Head of caudate nucleus (tissue), 42 donors: ENCODE measurements around the gene GLRX5.

ENCODE experiments used
- DNase-seq, 42 donors: peaks; one replicate each; pipeline versions ENCODE4 v3.0.0 to v3.0.0-alpha.2; 2020 to 2021; ENCODE audit warnings: mixed read lengths in 7 of 42
- intact Hi-C: fragments of 100-400 bp; cut with DNase I; formaldehyde crosslinking; loops from one replicate; pipeline ENCODE4 v1.15.0; 2022

Gene GLRX5

DNA sequence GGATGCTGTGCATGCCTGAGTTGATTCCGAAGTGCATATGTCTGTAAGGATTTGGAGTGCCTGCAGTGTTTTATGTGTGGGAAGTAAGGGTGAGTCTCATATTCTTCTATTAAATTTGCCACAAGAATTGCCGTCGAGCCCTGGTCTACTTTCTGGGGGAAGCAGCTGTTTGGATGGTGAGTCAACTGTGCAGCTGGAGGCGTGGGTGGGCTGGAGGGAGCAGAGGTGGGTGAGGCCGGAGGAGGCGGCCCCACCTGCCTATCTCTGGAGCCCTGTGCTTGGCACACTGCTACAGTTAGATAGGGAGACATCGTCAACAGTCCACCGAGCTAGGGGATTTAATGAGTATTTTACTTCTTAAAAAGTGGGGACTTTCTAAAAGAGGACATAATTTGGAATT is 9.7 kb downstream of the GLRX5 start:
- DNase-seq = peak in 5 of 42 donors; percentile 29 to 53 (median 34)

DNA sequence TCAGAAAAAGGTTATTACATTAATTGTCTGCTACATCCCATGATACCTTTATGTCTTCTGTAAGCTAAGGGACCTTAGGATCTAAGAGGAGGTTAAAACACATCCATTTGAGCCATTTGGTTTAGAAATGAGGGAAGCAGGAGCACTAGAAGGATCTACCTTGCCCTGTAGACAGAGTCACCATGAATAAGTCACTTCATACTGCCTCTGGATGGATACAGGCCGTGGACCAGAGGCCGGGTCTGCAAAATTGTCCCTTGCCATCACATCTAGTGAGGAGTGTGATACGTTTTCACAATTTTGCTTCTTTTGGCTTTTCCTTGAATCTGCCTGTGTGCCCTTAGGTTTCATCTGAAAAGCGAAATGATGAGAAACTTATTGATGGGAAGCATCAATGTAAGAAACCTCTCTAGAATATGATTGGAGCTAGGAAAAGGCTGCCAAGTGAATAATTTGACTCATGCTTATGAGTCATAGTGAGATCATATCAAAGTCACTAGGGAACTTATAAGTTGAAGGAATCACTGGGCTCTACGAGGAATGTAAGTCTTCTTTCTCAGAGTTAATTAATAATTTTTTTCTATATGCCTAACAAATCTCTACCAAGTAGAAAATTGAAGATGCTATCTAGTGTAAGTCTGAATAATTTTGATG is 10.8 kb downstream of the GLRX5 start:
- intact Hi-C loops = no loop called here

More for the DNA sequence above, 9.7 kb downstream of the GLRX5 start:
- intact Hi-C loops = no loop called here

GRCh38 chr14:95547272-95547625 is 12.4 kb downstream of the GLRX5 start:
- intact Hi-C loops = no loop called here
- DNase-seq = no peak

More for the DNA sequence above, 10.8 kb downstream of the GLRX5 start:
- DNase-seq = no peak

DNA sequence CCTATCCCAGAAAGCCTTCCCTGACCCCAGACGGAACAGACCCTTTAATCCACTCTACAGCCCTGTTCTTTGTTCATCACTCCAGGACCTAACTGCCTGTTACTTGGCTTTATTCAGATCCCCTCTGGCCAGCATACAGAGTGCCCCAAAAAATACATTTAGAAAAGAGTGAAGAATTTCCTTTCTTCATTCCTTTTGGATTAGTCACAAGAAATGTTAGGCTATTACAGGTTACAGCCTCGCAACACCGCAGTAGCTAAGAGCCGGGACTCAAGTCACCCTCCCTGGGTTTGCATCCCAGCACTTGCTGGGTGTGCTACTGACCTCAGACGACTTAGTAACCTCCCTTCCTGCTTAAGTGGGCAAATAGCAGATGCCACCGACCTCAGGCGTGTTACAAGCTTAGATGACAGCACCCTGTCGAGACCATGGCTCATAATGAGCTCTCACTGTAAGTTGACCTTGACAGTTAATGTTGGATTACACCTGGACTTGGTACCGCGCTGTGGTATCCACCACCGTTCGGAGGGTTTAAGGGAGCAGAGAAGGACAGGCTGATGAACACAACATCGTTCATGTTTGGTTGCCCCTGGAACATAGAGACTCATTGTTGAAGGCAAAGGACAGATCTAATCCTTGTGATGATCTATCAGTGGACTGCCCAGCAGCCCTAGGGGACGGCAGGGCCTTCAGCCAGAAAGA is 12.9 kb downstream of the GLRX5 start:
- intact Hi-C loops = no loop called here
- peak in 1 of 42 donors; percentile 29 for DNase-seq

DNA sequence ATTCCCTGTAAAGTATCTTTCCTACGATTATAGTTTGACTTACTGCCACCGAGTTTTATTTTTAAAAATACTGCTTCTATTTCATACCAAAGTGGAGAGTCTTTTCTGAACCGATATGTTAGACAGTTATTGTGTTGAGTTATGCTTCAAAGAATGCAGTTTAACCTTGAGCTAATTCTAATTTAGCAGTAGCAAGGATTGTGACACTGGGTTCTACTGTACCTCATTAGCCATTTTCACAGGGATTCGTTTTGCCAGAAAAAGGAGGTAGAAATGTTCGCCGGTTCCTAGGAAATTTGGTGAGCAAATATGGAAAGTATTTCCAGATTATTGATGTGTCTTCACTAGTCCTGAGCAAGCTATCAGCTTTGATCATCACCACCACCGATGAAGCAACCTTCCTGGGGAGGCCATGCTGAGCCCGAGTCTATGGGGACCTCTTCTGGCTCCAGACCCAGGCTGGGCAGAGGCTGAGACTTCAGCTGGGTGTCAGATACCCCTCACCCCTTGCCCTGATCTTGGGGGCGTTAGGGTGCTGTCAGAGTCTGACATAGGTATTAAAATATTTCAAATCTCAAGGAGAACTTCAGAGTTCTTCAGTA is 13.6 kb downstream of the GLRX5 start:
- intact Hi-C loops = no loop called here
- peak in 1 of 42 donors; percentile 26 for DNase-seq

DNA sequence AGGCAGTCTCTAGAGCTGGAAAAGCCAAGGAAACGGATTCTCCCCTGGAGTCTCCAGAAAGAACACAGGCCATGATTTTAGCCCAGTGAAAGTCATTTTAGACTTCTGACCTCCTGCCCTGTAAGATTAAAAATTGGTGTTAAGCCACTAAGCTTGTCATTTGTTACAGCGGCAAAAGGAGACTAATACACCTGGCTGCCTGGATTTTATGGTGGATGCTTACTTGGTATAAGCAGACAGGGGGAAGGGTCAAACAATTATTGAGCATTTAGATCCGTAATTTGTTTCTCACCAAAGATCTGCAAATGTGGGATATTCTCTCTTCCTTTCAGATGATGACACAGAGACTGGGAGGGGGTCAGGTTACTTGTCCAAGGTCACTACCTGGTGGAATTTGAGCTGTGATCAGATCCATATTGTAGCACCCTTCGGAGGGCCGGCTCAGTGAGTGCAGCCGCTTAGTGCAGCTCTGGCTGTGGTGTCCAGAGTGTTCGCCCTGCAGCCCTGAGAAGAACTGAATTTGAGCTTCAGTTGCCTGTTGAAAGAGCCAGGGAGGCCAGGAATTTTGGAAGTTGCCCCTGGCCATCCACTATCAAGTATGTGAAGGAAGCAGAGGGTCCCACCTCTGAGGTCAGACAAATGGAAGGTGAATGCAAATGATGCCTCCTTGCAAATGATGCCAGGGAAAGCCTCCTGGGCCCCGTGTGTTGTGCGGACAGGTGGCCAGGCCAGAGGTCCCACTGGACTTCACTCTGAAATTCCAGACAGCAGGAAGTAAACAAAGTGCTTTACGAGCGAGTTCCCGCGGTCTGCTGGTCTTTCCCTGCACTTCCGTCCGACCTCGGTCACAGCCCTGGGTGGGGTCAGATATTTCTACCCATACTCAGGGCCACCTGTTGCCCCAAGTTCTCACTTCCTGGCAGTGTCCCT is 15.1 kb downstream of the GLRX5 start:
- intact Hi-C loops = no loop called here
- no peak for DNase-seq

- intact Hi-C loops = no loop called here
- DNase-seq = no peak
Measured at GRCh38 chr14:95551435-95551834, 16.6 kb downstream of the GLRX5 start.

DNA sequence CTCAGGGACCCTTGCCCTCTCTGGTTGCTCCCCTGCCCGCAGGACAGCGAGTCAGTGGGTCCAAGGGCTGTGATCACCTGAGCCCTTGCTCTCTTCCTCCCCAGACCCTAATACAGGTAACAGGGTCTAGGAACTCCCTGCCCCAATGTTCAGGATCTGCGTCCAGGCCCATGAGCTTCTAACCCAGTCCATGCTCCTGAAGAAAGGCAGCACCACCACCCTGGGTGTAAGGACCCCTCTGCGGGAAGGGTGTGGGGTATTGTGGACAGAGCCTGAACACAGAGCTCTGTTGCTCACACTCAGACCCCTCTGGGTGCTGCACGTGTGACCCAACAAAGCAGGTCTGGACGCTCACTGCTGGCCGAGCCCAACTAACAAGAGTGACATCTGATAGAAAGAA is 18.3 kb downstream of the GLRX5 start:
- intact Hi-C loops = no loop called here
- DNase-seq = no peak

- DNase-seq = no peak
- intact Hi-C loops = no loop called here
Measured at GRCh38 chr14:95555053-95555452, 20.2 kb downstream of the GLRX5 start.

GRCh38 chr14:95557291-95557690 is 22.4 kb downstream of the GLRX5 start:
- no peak for DNase-seq
- intact Hi-C loops = no loop called here

GRCh38 chr14:95557832-95558231 is 23.0 kb downstream of the GLRX5 start:
- no peak for DNase-seq
- intact Hi-C loops = no loop called here

DNA sequence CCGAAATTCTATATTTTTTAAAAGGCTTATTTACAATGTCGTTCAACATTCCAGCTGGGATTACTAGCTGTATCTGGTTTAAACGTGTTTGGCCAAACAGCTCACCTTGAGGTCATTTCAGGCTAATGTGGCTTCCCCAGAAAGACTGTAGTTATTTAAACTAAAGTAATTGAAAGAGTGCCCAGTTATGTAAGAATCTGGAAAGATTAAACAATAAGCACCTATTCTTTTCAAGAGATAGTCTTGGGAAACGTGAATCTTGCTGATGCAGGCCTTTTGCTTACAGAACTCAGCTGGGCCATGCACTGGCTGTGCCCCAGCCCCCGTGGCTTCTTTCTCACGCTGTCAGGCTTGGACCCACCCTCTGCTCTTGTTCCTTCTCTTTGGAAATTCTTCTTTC is 24.4 kb downstream of the GLRX5 start:
- intact Hi-C loops = no loop called here
- no peak for DNase-seq

DNA sequence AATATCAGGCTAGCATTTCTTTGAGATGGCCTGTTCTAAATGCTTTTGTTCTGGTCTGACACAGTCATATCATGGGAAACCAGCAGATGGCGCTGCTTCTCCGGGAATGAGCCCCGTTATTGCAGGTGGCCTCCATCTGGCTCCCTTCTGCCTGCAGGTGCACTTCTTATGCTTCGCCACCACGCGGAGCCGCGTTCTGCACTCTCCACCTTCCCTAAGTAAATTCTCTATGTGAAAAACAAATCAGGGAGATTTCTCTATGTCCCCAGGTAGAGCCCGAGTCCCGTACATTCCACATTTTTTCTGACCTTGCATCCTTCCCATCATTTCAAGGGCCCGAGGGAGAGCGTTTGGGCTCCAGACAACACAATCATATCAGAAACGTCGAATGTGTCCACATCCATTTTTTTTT is 26.2 kb downstream of the GLRX5 start:
- intact Hi-C loops = loop anchor here (5.0 kb wide), 2 partner anchors 211 to 531 kb away; no protein-coding TSS in a partner anchor
- peak; percentile 80 to 96 (median 91) for DNase-seq

DNA sequence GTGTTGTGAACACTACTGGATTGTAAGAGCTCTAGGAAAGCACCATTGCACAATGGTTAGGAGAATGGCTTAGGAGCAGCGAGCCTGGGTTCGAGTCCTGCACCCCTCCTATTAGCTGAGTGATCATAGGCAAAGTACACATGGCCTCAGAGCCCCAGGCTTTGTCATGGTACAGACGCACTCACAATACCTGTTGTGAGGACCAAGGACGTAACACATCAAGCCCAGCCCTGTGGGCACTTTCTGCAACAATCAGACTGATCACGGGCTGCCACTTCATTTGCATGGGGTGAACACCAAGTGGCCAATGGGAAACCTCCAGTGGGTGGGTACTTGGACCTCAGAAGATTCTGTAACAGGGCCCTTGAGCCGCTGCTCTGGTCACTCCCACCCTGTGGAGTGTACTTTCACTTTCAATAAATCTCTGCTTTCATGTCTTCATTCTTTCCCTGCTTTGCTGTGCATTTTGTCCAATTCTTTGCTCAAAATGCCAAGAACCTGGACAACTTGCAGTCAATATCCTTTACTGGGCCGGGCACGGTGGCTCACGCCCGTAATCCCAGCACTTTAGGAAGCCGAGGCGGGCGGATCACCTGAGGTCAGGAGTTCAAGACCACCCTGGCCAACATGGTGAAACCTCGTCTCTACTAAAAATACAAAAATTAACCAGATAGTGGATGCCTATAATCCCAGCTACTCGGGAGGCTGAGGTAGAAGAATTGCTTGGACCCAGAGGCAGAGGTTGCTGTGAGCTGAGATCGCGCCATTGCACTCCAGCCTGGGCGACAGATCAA is 28.2 kb downstream of the GLRX5 start:
- no peak for DNase-seq
- intact Hi-C loops = loop anchor here (2.0 to 5.0 kb wide), 3 partner anchors 209 to 529 kb away; no protein-coding TSS in a partner anchor

GRCh38 chr14:95564060-95564459 is 29.2 kb downstream of the GLRX5 start:
- intact Hi-C loops = loop anchor here (5.0 kb wide), 2 partner anchors 208 to 528 kb away; no protein-coding TSS in a partner anchor

DNA sequence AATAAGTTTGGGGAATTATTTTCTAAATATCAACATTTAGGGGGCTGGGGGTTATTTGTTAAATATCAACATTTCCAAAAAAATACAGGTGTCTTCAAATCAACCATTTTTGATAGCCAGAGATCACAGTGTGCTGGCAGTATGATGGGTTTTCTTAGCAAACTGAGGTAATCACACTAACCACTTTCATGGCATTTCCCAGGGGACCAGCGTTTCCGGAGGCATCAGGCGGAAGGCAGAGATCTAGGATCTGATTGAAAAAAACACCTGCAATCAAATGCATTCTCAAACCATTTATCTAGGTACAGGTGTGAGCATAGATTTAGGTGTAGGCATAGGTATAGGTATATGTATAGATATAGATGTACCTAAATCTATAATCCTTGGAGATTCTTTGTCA is 34.6 kb downstream of the GLRX5 start:
- peak in 1 of 42 donors; percentile 15 for DNase-seq
- intact Hi-C loops = no loop called here

More at GRCh38 chr14:95564060-95564459, 29.2 kb downstream of the GLRX5 start:
- DNase-seq = peak in 1 of 42 donors; percentile 15

- intact Hi-C loops = no loop called here
- DNase-seq = no peak
Measured at GRCh38 chr14:95573313-95573712, 38.5 kb downstream of the GLRX5 start.

- DNase-seq = peak in 1 of 42 donors; percentile 7
- intact Hi-C loops = no loop called here
Measured at GRCh38 chr14:95575840-95576473, 41.1 kb downstream of the GLRX5 start.
